OCI-LY3 (cell line): ENCODE results near the gene TSPAN9.

Source experiments
- EZH2phosphoT487 ChIP-seq: fragments of 200-600 bp; shearing (Covaris generic); IDR thresholded peaks from 2 replicates; pipeline ENCODE4 v1.6.1; 2018; ENCODE audit warnings: antibody characterized with exemption, mixed run types, low read depth
- TF ChIP-seq, protein P1 (sequence below): fragments of 200-600, 300-600 bp; sonication (generic); IDR thresholded peaks from 2 replicates; pipeline ENCODE4 v1.5.1; 2014; ENCODE audit warnings: antibody characterized with exemption, low read length, low read depth

DNA sequence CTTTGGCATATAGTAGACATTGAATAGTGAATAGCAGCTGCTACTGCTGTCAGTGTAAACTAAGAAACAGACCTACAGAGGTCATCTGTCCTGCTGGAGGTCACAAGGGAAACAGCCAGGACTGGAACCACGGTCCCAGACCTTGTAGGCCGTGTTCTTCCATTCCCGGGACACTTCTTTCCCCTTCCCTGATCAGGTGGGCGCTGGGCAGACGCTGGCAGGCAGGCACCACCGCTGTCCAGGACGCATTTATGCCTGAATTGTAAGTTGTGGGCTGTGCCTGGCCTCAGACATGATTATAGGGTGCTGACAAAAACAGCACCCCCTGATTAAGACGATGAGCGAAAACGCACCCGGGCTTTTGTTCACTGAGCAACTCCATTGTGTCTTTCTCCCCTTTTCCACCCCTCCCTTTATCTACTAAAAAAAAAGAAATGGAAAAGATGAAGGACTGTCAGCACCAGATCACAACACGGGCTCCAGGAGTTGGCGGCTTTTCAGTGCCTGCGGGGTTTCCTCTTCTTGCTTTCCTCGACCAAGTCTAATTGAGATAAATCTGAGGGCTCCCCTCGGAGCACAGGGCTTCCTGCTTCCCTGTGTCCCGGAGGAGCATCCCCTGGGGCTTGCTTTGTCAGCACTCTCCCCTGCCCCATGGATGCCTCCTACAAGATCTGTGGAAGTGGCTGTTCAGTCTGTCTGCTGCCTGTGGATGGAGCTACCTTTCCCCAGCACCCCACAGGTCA, 80.6 kb downstream of the TSPAN9 start:
- TF ChIP-seq, protein P1, sequence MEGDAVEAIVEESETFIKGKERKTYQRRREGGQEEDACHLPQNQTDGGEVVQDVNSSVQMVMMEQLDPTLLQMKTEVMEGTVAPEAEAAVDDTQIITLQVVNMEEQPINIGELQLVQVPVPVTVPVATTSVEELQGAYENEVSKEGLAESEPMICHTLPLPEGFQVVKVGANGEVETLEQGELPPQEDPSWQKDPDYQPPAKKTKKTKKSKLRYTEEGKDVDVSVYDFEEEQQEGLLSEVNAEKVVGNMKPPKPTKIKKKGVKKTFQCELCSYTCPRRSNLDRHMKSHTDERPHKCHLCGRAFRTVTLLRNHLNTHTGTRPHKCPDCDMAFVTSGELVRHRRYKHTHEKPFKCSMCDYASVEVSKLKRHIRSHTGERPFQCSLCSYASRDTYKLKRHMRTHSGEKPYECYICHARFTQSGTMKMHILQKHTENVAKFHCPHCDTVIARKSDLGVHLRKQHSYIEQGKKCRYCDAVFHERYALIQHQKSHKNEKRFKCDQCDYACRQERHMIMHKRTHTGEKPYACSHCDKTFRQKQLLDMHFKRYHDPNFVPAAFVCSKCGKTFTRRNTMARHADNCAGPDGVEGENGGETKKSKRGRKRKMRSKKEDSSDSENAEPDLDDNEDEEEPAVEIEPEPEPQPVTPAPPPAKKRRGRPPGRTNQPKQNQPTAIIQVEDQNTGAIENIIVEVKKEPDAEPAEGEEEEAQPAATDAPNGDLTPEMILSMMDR = no peak
- no peak for TF ChIP-seq EZH2phosphoT487
